ENCODE results near the gene ARID4A. TPM values are rescaled to one million over a fixed set of nuclear protein-coding genes. Genes with fewer than 3 reads are reported as not detected.

Gene ARID4A
- total and polyA plus RNA-seq, 9 of the 15 experiments (the other 6 are each of a cell fraction or from before 2014, with no cell fraction given), result 2.4 to 11.5 (median 8.7) TPM

- TF ChIP-seq, protein P1, sequence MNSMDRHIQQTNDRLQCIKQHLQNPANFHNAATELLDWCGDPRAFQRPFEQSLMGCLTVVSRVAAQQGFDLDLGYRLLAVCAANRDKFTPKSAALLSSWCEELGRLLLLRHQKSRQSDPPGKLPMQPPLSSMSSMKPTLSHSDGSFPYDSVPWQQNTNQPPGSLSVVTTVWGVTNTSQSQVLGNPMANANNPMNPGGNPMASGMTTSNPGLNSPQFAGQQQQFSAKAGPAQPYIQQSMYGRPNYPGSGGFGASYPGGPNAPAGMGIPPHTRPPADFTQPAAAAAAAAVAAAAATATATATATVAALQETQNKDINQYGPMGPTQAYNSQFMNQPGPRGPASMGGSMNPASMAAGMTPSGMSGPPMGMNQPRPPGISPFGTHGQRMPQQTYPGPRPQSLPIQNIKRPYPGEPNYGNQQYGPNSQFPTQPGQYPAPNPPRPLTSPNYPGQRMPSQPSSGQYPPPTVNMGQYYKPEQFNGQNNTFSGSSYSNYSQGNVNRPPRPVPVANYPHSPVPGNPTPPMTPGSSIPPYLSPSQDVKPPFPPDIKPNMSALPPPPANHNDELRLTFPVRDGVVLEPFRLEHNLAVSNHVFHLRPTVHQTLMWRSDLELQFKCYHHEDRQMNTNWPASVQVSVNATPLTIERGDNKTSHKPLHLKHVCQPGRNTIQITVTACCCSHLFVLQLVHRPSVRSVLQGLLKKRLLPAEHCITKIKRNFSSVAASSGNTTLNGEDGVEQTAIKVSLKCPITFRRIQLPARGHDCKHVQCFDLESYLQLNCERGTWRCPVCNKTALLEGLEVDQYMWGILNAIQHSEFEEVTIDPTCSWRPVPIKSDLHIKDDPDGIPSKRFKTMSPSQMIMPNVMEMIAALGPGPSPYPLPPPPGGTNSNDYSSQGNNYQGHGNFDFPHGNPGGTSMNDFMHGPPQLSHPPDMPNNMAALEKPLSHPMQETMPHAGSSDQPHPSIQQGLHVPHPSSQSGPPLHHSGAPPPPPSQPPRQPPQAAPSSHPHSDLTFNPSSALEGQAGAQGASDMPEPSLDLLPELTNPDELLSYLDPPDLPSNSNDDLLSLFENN (IDR thresholded peaks at IDR 0.05; ENCODE audit: low read depth in 2 of 2, low read length in 2 of 2), result no peak
- TF ChIP-seq BRF2 (IDR thresholded peaks at IDR 0.05; ENCODE audit: borderline replicate concordance, insufficient read depth, insufficient read length), result no peak
- TF ChIP-seq ZBTB1 (CRISPR knock-in tag; IDR thresholded peaks at IDR 0.05; ENCODE audit: borderline replicate concordance, low read depth), result no peak
- TF ChIP-seq KDM4B (IDR thresholded peaks at IDR 0.05; ENCODE audit: borderline replicate concordance in 2 of 2, low read depth in 1 of 2), result no peak
- no peak for TF ChIP-seq FOXP1 (CRISPR knock-in tag; IDR thresholded peaks at IDR 0.05)
- TF ChIP-seq ZNF512 (tag; IDR thresholded peaks at IDR 0.05), result no peak
Observed at GRCh38 chr14:58281969-58282368, 16.4 kb upstream of the ARID4A start (continued).
